HG03103 (cell line): ENCODE measurements around the gene POLR3E.

ENCODE experiments used
- ATAC-seq: cut with Tn5 transposase; IDR thresholded peaks from one replicate; pipeline ENCODE4 v1.9.1; 2021; ENCODE audit warnings: low read depth; ENCODE audit not compliant: unreplicated experiment

POLR3E gene

GRCh38 chr16:22314661-22315626, 17.7 kb downstream of the POLR3E start:
- no peak for ATAC-seq

GRCh38 chr16:22315979-22316378, 18.8 kb downstream of the POLR3E start:
- no peak for ATAC-seq

- ATAC-seq: no peak
These were observed 19.2 kb downstream of the POLR3E start for GRCh38 chr16:22316411-22316811.

GRCh38 chr16:22317001-22317530, 19.9 kb downstream of the POLR3E start:
- ATAC-seq: no peak

- no peak for ATAC-seq
These were observed 20.4 kb downstream of the POLR3E start for GRCh38 chr16:22317625-22318024.

- ATAC-seq: no peak
These were observed 21.6 kb downstream of the POLR3E start for GRCh38 chr16:22318690-22319358.

GRCh38 chr16:22320572-22321339, 23.5 kb downstream of the POLR3E start:
- ATAC-seq: no peak

GRCh38 chr16:22321340-22322001, 24.3 kb downstream of the POLR3E start:
- ATAC-seq: no peak

- no peak for ATAC-seq
These were observed 24.8 kb downstream of the POLR3E start for GRCh38 chr16:22322021-22322471.

- ATAC-seq: no peak
These were observed 25.5 kb downstream of the POLR3E start for GRCh38 chr16:22322741-22323140.

GRCh38 chr16:22323173-22323958, 26.2 kb downstream of the POLR3E start:
- no peak for ATAC-seq

GRCh38 chr16:22323959-22324786, 27.0 kb downstream of the POLR3E start:
- ATAC-seq: no peak

- no peak for ATAC-seq
These were observed 27.8 kb downstream of the POLR3E start for GRCh38 chr16:22324787-22325597.

- no peak for ATAC-seq
These were observed 28.6 kb downstream of the POLR3E start for GRCh38 chr16:22325598-22326368.

- no peak for ATAC-seq
These were observed 29.1 kb downstream of the POLR3E start for GRCh38 chr16:22326369-22326652.

- ATAC-seq: no peak
These were observed 29.7 kb downstream of the POLR3E start for GRCh38 chr16:22326771-22327445.

GRCh38 chr16:22327446-22327775, 30.2 kb downstream of the POLR3E start:
- no peak for ATAC-seq
